ENCODE data around the gene KRTAP25-1.

DNA sequence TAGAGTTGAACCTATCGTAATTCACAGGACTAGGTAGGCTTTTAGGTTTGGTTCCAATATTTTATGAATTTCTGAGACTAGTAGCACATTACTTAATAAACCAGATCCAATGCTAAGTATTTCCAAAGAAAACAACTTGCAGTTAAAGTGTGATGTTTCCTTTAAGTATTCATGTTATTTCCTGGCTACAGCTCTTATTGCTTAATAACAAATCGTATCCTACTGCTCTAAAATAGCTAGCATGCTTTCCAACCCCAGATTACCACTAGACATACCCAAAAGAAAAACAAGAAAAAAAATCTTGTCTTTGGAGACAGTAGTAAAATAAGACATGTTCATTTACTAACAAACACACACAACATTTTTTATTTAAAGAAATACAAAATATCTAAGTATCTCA lies 47.3 kb upstream of the KRTAP25-1 start:
- TF ChIP-seq, protein P1, sequence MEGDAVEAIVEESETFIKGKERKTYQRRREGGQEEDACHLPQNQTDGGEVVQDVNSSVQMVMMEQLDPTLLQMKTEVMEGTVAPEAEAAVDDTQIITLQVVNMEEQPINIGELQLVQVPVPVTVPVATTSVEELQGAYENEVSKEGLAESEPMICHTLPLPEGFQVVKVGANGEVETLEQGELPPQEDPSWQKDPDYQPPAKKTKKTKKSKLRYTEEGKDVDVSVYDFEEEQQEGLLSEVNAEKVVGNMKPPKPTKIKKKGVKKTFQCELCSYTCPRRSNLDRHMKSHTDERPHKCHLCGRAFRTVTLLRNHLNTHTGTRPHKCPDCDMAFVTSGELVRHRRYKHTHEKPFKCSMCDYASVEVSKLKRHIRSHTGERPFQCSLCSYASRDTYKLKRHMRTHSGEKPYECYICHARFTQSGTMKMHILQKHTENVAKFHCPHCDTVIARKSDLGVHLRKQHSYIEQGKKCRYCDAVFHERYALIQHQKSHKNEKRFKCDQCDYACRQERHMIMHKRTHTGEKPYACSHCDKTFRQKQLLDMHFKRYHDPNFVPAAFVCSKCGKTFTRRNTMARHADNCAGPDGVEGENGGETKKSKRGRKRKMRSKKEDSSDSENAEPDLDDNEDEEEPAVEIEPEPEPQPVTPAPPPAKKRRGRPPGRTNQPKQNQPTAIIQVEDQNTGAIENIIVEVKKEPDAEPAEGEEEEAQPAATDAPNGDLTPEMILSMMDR (IDR thresholded peaks at IDR 0.05): no peak
- TF ChIP-seq POLR2A (IDR thresholded peaks at IDR 0.05): no peak
